Kidney epithelial cell (primary cell): Measurements from ENCODE around the gene ASTN1. TPM values are rescaled to one million over a fixed set of nuclear protein-coding genes. Genes with fewer than 3 reads are reported as not detected.

Experiments
- DNase-seq: peaks from one replicate; pipeline ENCODE4 v3.0.0-alpha.2; 2010; ENCODE audit warnings: low read depth
- H3K27me3 ChIP-seq: 2 replicates; pipeline ENCODE4 v1.6.0; 2011; ENCODE audit warnings: low read length; ENCODE audit not compliant: control insufficient read depth, insufficient read depth
- H3K36me3 ChIP-seq: 2 replicates; pipeline ENCODE4 v1.5.1; 2011; ENCODE audit warnings: low read length; ENCODE audit not compliant: control insufficient read depth, insufficient read depth
- H3K4me3 ChIP-seq: 2 replicates; pipeline ENCODE4 v1.5.1; 2011; ENCODE audit warnings: low read depth, mild to moderate bottlenecking, control low read depth, low read length
- CTCF ChIP-seq: IDR thresholded peaks from 2 replicates; pipeline ENCODE4 v1.5.1; 2011; ENCODE audit warnings: mild to moderate bottlenecking, moderate library complexity, low read length, control low read depth, inconsistent platforms; ENCODE audit not compliant: insufficient read depth, poor library complexity, severe bottlenecking
- total RNA-seq: library from RNA; depleted of rRNA; stranded (reverse); fragments of >200 nt; gene quantifications from 2 replicates; pipeline ENCODE4 v1.2.3, GENCODE V29; 2015

ASTN1 gene
- total RNA-seq, 1 donor from 2014 or later = 0.21 TPM

- no peaks in the 10 kb centered on the region for H3K36me3 ChIP-seq
- no peak for TF ChIP-seq CTCF
- no peak for DNase-seq
- no peak overlapping the region for H3K4me3 ChIP-seq
- no peaks in the 10 kb centered on the region for H3K27me3 ChIP-seq
Measured at GRCh38 chr1:177119311-177119710, 45.2 kb downstream of the ASTN1 start.

- H3K36me3 ChIP-seq = no peaks in the 10 kb centered on the region
- H3K27me3 ChIP-seq = no peaks in the 10 kb centered on the region
- DNase-seq = no peak
- no peak for TF ChIP-seq CTCF
- no peak overlapping the region for H3K4me3 ChIP-seq
Measured at GRCh38 chr1:177118901-177119300, 45.6 kb downstream of the ASTN1 start.

GRCh38 chr1:177116941-177117340 lies 47.6 kb downstream of the ASTN1 start:
- Histone ChIP-seq H3K36me3 (no peaks in the 10 kb centered on the region), H3K4me3 (no peak overlapping the region), H3K27me3 (no peaks in the 10 kb centered on the region)
- DNase-seq = no peak
- TF ChIP-seq CTCF = no peak

- no peak for DNase-seq
- no peak for TF ChIP-seq CTCF
- Histone ChIP-seq H3K36me3 (no peaks in the 10 kb centered on the region), H3K4me3 (no peak overlapping the region), H3K27me3 (no peaks in the 10 kb centered on the region)
Measured at GRCh38 chr1:177106614-177107365, 57.7 kb downstream of the ASTN1 start.

- TF ChIP-seq CTCF = no peak
- H3K36me3 ChIP-seq = no peaks in the 10 kb centered on the region
- no peaks in the 10 kb centered on the region for H3K27me3 ChIP-seq
- DNase-seq = no peak
- H3K4me3 ChIP-seq = no peak overlapping the region
Measured at GRCh38 chr1:177106196-177106595, 58.3 kb downstream of the ASTN1 start.
